NCI-H2227 (cell line): ENCODE measurements around the gene RAI1.

Source experiments
- DNase-seq: peaks from one replicate; lab custom pipeline; 2025; ENCODE audit not compliant: unreplicated experiment; lab: John Stamatoyannopoulos, UW

The RAI1 gene

DNA sequence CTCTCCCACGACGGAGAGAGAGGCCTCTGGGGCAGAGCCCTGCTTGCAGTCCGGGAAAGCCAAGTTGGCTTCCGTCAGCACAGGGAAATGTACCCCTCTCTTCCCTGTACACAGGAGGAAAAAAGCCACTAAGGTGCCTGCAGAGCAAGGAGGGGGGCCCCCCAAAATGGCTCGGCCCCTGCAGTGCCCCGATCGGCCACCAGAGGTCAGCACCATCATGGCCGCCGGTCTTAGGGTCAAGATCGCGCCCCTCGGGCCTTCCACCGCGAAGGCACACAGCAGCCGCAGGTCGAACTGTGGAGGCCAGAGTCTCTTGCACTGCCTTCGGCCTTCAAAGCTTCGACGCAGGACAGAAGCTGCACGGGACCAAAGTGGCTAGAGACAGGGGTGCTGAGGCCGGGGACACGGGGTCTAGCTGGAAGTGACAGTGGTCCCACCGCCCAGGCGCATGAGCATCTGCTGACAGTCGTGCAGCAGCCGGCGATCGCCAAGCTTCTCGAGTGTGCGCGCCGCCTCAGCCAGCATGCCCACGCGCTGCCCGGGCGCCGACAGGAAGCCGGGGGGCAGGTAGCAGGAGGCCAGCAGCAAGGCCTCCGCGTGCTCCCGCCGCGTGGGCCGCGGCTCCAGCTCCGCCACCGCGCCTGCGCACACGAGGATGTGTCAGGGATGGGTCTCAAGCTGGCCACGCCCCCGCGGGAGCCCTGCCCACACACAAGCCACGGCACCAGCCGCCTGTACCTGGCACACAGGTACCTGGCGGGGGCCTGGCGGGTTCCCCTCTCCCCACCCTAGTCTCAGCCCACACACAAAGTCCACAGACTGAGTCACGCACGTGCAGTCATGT is 131.2 kb downstream of the RAI1 start:
- no peak for DNase-seq

- no peak for DNase-seq
Measured at GRCh38 chr17:17813055-17813724, 131.9 kb downstream of the RAI1 start.

DNA sequence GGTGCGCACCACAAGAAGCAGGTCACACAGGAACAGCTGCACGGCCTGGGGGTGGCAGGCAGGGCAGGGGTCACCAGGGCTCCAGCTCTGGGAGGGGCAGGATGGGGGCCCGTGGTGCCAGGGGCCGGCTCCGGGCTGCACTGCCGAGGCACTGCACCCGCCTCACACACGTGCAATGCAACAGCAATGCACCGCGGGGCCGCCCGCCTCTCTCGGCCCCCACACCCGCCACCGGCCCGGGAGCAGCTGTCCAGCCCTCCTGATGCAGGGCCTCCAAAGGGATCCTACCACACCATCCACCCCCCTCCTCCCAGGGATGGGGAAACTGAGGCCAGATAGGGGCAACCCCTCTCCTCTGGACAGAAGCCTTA is 132.5 kb downstream of the RAI1 start:
- DNase-seq, result no peak

DNA sequence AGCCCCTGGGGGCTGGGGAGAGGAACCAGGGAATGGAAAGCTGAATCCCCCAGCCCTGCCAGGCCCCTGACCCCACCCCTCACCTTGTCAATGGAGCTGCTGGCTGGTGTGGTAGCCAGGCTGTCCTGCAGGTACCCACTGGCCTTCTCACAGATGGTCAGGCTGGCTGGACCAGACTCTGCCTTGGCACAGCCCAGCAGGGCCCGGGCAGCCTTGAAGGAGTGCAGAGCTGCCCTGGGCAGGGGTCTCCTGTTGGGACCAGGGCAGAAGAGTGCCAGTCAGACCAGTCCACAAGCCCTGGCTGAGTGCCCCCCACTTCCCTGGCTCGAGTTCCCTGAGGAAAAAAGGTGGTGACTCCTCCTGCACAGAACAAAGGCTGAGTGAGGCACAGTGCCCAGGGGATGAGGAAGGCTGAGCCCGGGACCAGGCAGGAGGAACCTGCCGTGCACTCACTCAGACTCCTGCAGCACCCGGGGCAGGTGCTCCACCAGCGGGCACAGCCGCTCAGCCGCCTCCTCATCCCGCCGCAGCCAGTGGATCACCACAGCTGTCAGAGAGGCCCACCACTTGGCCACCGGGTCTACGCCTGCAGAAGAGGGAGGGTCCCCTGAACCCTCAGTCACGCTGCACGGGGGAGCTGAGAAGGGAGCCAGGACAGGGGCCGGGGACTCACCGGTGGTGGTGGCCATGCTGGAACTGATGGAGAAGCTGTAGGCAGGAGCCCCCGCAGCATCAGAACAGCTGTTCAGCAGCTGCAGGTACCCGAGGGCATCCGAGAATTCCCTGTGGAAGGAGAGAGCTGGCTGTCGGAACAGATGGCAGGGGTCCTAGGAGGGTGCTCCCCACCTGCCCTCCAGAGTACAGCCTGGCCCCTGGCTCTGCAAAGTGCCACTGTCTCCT is 133.2 kb downstream of the RAI1 start:
- DNase-seq, result peak; percentile 13

DNA sequence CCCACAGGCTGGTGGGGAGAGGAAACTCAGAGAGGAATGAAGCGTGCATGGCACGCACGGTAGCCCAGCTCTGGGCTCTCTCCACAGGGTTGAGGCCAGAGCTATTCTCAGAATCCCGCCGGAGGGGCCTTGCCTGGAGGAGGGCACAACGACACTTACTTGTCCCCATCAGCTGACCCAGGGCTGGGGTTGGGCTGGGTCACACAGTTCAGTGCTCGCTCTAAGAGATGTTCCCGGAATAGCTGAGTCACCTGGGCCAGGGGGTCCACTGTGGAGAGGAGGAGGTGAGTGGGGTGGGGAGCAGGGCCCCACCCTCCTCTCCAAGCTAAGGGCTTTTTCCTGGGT is 133.8 kb downstream of the RAI1 start:
- no peak for DNase-seq

DNA sequence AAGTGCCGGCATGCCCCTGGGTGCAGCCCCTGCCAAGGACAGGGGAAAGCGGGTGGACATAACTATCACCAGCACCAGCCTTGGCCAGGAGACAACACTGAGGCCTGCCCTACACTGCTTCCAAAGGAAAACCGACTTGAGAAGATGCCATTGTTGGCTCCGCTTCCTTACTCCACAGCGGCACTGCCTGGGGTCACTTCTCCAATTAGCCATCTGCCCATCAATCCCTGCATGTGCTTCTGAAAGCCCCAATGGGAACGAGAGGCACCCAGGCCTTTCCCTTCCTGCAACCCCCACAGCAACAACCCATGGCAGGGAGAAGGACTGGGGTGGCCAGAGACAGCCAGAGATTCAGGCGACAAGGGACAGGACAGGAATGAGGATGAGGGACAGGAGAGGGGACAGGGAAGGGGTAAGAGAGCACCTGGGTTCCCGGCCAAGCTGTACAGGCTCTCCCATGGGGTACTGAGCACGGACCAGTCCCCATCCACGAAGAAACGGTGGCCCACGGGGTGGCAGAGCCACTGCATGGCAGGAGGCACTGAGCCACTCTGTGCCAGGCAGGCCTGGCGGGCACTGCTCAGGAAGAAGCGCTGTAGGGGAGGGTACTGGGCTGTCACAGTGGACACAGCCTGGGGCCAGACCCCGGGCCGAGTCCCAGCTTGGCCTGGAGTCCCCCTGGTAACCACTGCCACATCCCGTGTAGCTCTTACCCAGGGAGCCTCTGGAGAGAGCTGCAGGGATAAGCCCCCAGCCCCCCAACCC is 134.4 kb downstream of the RAI1 start:
- DNase-seq, result no peak

DNA sequence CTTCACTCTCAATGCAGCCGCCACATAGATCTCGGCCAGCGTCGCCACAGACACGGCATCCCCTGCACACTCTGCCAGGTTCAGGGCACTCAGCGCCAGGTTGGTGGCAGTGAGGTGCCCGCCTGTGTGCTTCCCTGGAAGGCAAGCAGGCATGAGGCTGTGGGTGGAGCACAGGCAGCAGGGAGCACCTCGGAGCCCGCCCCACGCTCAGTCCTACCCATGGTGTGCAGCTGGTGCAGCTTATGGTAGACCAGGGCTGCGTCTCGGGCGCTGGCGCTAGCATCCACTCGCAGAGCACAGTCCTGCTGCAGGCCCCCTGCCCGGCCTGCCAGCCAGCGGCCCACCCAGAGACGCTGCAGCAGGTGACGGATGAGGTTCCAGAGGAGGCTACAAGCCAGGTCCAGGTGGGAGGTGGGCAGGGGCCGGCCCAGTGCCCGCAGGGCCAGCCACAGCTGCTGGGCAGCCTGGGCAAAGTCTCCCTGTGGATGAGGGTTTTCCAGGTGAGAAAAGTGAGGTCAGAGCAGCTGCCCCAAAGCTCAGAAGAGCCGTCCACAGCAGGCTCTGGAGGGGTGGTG is 135.1 kb downstream of the RAI1 start:
- no peak for DNase-seq

- DNase-seq, result no peak
Measured at GRCh38 chr17:17816831-17817551, 135.7 kb downstream of the RAI1 start.

- no peak for DNase-seq
Measured at GRCh38 chr17:17817552-17817947, 136.3 kb downstream of the RAI1 start.

DNA sequence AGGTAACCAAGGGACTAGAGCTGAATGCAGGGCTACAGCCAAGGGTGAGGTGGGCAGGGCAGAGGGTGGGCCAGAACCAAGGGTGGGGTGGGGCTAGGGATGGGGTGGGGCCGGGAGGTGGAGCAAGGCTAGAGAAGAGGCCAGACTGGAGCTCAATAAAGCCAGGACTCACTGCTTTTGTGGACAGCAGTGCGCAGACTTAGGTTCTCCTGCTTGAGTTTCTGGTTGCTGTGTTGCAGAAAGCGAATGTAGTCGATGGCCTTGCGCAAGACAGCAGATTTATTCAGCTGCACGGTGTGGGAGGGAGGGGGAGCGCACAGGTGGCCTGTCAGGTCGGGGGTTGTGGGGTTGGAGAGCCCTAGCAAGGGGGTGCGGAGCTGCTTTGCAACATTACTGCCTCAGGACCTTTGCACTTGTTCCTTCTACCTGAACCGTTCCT is 136.8 kb downstream of the RAI1 start:
- DNase-seq, result no peak

- DNase-seq, result no peak
Measured at GRCh38 chr17:17819111-17819510, 137.9 kb downstream of the RAI1 start.

- peak; percentile 7 for DNase-seq
Measured at GRCh38 chr17:17819561-17819995, 138.3 kb downstream of the RAI1 start.

DNA sequence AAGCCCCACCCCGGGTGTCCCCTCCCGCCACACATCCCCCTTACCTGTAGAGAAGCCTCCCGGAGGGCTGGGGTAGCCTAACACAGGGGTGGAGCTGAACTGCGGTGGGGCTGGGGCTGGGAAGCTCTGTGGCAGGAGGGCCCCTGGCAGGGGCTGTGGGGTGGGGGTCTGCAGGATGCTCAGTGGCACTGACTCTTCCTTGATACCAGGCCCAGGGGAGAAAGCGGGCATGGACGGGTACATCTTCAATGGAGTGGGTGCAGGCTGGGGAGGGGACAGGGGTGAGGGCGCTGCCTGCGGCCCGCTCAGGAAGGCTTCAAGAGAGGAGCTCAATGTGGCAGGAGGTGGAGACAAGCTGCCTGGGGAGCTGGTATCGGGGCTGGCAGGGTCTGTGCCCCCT is 138.8 kb downstream of the RAI1 start:
- no peak for DNase-seq

- DNase-seq, result no peak
Measured at GRCh38 chr17:17820463-17821158, 139.4 kb downstream of the RAI1 start.

DNA sequence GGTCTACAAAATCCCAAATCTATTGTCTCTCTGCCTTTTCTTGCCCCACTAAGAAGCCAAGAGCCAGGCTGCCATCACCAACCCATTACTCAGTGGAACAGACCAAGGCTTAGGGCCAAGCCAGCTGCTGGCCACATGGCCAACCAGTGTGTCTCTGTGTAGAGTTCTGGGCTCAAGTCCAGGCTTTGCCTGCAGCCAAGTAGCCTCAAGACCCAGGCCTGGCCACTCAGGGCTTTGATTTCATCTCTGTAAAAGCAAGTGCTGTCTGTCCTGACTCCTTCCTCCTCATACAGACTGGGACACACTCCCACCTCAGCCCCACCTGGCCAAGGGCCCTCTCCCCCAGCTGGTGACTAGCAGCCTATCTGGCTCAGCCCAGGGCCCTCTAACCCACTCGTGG is 140.9 kb downstream of the RAI1 start:
- DNase-seq, result no peak

DNA sequence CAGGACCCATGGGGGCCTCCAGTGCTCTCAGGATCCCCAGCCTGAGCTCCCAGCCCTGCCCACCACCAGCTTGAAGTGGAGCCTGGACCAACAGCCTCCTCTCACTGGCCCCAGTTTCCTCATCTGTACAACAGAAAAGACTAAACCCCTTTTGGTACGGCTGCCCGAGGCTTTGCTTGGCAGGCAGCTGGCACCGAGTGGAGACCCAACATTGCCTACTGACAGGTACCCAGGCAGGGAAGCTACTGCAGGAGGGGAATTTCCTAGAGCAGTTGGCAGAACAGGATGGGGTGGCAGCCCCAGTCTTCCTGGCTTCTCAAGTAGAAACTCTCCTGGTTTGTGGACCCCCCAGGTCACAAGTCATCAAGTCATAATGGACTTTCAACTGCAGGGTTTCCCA is 141.4 kb downstream of the RAI1 start:
- no peak for DNase-seq

DNA sequence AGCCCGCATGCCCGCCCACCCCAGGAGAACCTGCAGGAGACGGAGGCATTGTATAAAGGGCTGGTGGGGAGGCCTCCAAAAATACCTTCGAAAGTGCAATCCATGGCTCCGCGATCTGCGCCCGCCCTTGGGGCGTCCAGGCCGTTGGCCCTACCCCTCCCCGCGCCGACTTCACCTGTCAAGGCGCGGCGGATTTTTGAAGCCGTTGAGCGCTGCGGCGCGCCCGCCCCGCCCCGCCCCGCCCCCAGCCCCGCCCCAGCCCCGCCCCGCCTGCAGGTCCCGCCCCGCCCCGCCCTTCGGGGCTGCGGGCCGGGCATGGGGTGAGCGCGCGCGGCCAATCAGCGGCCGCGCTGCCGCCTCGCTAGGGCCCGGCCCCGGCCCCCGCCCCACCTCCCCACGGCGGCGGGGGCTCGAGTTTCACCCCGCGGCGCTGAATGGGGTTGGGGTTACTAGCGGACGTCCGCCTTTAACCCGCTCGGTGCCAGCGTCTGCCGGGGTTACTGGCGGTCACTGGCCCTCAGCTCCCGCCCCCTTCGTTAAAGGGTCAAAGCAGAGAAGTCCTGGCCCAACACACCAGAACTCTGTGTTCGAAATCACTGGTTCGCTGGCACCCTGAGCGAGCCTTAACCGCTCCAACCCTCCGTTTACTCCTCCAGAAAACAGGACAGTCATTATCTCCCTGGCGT is 142.3 kb downstream of the RAI1 start:
- peak; percentile 85 for DNase-seq

- no peak for DNase-seq
Measured at GRCh38 chr17:17824119-17824782, 143.0 kb downstream of the RAI1 start.
